Fibroblast of lung (primary cell): ENCODE results near the gene USP12. TPM values are rescaled to one million over a fixed set of nuclear protein-coding genes. Genes with fewer than 3 reads are reported as not detected.

ENCODE experiments used
- DNase-seq, 2 donors: peaks; one replicate each; pipeline versions ENCODE4 v3.0.0 to v3.0.0-alpha.2; 2010; ENCODE audit warnings: low read depth in 2 of 2
- H2AFZ ChIP-seq: 2 replicates; pipeline ENCODE4 v1.5.1; 2012; ENCODE audit warnings: low read length, control low read depth, inconsistent platforms
- H3K27ac ChIP-seq: 2 replicates; pipeline ENCODE4 v1.5.1; 2011; ENCODE audit warnings: low read length, control low read depth; ENCODE audit not compliant: insufficient read depth
- H3K27me3 ChIP-seq: 2 replicates; pipeline ENCODE4 v1.5.1; 2011; ENCODE audit warnings: mild to moderate bottlenecking, low read length; ENCODE audit not compliant: control insufficient read depth, insufficient read depth
- H3K36me3 ChIP-seq: 2 replicates; pipeline ENCODE4 v1.5.1; 2011; ENCODE audit warnings: low read length; ENCODE audit not compliant: control insufficient read depth, insufficient read depth
- H3K4me1 ChIP-seq: 2 replicates; pipeline ENCODE4 v1.5.1; 2011; ENCODE audit warnings: low read length; ENCODE audit not compliant: control insufficient read depth, insufficient read depth; ENCODE audit errors: extremely low read depth
- H3K4me2 ChIP-seq: 2 replicates; pipeline ENCODE4 v1.5.1; 2011; ENCODE audit warnings: low read length, control low read depth; ENCODE audit not compliant: insufficient read depth; ENCODE audit errors: extremely low read depth
- H3K4me3 ChIP-seq, 4 experiments: fragments of 200-600 bp in 1 of 4; sonication (generic) in 1 of 4; replicated peaks in 1 of 4; 2 replicates each; pipeline ENCODE4 v1.5.1; 2011 to 2016; ENCODE audit warnings: low read length in 4 of 4, low read depth in 3 of 4, mild to moderate bottlenecking in 3 of 4, control low read depth in 2 of 4, inconsistent platforms in 1 of 4, mixed read lengths in 1 of 4; ENCODE audit not compliant: insufficient read depth in 1 of 4; ENCODE audit errors: control extremely low read depth in 1 of 4
- H3K79me2 ChIP-seq: 2 replicates; pipeline ENCODE4 v1.5.1; 2012; ENCODE audit warnings: mild to moderate bottlenecking, low read length, inconsistent platforms; ENCODE audit not compliant: control insufficient read depth, insufficient read depth
- H3K9ac ChIP-seq: 2 replicates; pipeline ENCODE4 v1.5.1; 2011; ENCODE audit warnings: mild to moderate bottlenecking, low read length, control low read depth; ENCODE audit not compliant: insufficient read depth
- H3K9me3 ChIP-seq: 2 replicates; pipeline ENCODE4 v1.5.1; 2012; ENCODE audit warnings: low read depth, low read length; ENCODE audit not compliant: control insufficient read depth, insufficient read depth
- H4K20me1 ChIP-seq: 2 replicates; pipeline ENCODE4 v1.5.1; 2011; ENCODE audit warnings: low read length; ENCODE audit not compliant: control insufficient read depth, insufficient read depth; ENCODE audit errors: extremely low read depth
- EZH2 ChIP-seq: IDR thresholded peaks from 2 replicates; pipeline ENCODE4 v1.5.1; 2012; ENCODE audit warnings: low read length, control low read depth, mild to moderate bottlenecking; ENCODE audit errors: missing control alignments
- polyA plus RNA-seq, 2 donors: library from polyadenylated mRNA; depleted of rRNA in 1 of 2; stranded (reverse) in 1 of 2; unstranded in 1 of 2; fragments of >200 nt; gene quantifications; 2 replicates each; pipeline ENCODE4 v1.2.1, GENCODE V29; 2011 to 2012; ENCODE audit warnings: missing spikeins in 1 of 2
- total RNA-seq: library from RNA; depleted of rRNA; stranded (reverse); fragments of >200 nt; gene quantifications from 2 replicates; pipeline ENCODE4 v1.2.1, GENCODE V29; 2014
- TF ChIP-seq, protein P1 (sequence below), 2 donors: IDR thresholded peaks in 1 of 2; conservative IDR thresholded peaks in 1 of 2; 1 replicate in 1 of 2; 2 replicates in 1 of 2; pipeline ENCODE4 v1.5.1; 2011 to 2012; ENCODE audit warnings: low read length in 2 of 2, control low read depth in 1 of 2, inconsistent platforms in 1 of 2, low read depth in 1 of 2, mild to moderate bottlenecking in 1 of 2

USP12 gene
- total and polyA plus RNA-seq, 2 donors (not counting 1 experiment from before 2014, with no cell fraction given), result 17.3 to 36.3 TPM

DNA sequence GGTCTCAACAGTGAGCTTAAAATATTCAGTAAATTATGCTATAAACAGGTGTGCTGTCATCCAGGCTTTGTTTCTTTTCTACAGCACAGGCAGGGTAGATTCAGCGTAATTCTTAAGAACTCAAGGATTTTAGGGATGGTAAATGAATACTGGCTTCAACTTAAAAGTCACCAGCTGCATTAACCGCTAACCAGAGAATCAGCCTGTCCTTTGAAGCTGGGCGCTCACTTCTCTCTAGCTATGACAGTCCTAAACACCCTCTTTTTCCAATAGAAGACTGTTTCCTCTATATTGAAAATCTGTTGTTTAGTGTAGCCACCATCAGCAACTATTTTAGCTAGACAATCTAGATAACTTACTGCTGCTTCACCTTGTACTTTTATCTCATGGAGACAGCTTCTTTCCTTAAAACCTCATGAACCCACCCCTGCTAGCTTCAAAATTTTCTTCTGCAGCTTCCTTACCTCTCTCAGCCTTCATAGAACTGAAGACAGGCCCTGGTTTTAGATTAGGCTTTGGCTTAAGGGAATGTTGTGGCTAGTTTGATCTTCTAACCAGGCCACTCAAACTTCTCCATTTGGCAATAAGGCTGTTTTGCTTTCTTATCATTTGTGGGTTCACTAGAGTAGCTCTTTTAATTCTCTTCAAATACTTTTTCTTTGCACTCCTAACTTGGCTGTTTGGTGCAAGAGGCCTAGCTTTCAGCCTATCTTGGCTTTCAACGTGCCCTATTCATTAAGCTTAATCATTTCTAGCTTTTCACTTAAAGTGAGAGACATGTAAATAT, 89.5 kb downstream of the USP12 start:
- Histone ChIP-seq H3K27ac (no peak overlapping the region), H3K4me3 (no peak overlapping the region), H2AFZ (no peak overlapping the region), H4K20me1 (no peaks in the 10 kb centered on the region), H3K79me2 (no peaks in the 10 kb centered on the region), H3K4me1 (no peaks in the 10 kb centered on the region), H3K4me2 (no peak overlapping the region), H3K36me3 (peaks cover 2% of the 10 kb centered on the region), H3K9ac (no peak overlapping the region), H3K27me3 (no peaks in the 10 kb centered on the region), H3K9me3 (no peaks in the 10 kb centered on the region)
- peak in 1 of 2 donors; percentile 65 for DNase-seq
- no peak for TF ChIP-seq EZH2

GRCh38 chr13:27080018-27080948, 91.3 kb downstream of the USP12 start:
- Histone ChIP-seq H3K4me2 (no peak overlapping the region), H3K79me2 (no peaks in the 10 kb centered on the region)

GRCh38 chr13:27079421-27079958, 92.1 kb downstream of the USP12 start:
- TF ChIP-seq, protein P1, sequence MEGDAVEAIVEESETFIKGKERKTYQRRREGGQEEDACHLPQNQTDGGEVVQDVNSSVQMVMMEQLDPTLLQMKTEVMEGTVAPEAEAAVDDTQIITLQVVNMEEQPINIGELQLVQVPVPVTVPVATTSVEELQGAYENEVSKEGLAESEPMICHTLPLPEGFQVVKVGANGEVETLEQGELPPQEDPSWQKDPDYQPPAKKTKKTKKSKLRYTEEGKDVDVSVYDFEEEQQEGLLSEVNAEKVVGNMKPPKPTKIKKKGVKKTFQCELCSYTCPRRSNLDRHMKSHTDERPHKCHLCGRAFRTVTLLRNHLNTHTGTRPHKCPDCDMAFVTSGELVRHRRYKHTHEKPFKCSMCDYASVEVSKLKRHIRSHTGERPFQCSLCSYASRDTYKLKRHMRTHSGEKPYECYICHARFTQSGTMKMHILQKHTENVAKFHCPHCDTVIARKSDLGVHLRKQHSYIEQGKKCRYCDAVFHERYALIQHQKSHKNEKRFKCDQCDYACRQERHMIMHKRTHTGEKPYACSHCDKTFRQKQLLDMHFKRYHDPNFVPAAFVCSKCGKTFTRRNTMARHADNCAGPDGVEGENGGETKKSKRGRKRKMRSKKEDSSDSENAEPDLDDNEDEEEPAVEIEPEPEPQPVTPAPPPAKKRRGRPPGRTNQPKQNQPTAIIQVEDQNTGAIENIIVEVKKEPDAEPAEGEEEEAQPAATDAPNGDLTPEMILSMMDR (conservative IDR thresholded peaks at IDR 0.05 in 1 of 2, IDR thresholded peaks at IDR 0.05 in 1 of 2; ENCODE audit: low read depth in 1 of 2, low read length in 2 of 2), result no peak
- TF ChIP-seq EZH2, result no peak
- no peak overlapping the region for H3K4me2 ChIP-seq
- H3K9me3 ChIP-seq, result no peaks in the 10 kb centered on the region
- no peaks in the 10 kb centered on the region for H3K4me1 ChIP-seq
- H3K27me3 ChIP-seq, result no peaks in the 10 kb centered on the region
- DNase-seq, result peak; percentile 39 to 94
- peaks cover 2% of the 10 kb centered on the region for H3K36me3 ChIP-seq
- no peaks in the 10 kb centered on the region for H3K79me2 ChIP-seq
- no peak overlapping the region for H3K4me3 ChIP-seq
- H3K9ac ChIP-seq, result no peak overlapping the region
- H4K20me1 ChIP-seq, result no peaks in the 10 kb centered on the region
- H3K27ac ChIP-seq, result no peak overlapping the region
- no peak overlapping the region for H2AFZ ChIP-seq

More at GRCh38 chr13:27080018-27080948, 91.3 kb downstream of the USP12 start:
- no peak overlapping the region for H3K4me3 ChIP-seq
- no peak overlapping the region for H2AFZ ChIP-seq
- DNase-seq, result no peak
- peaks cover 2% of the 10 kb centered on the region for H3K36me3 ChIP-seq
- H3K27ac ChIP-seq, result no peak overlapping the region
- TF ChIP-seq, protein P1 (conservative IDR thresholded peaks at IDR 0.05 in 1 of 2, IDR thresholded peaks at IDR 0.05 in 1 of 2; ENCODE audit: low read depth in 1 of 2, low read length in 2 of 2), result no peak
- no peak for TF ChIP-seq EZH2
- no peak overlapping the region for H3K9ac ChIP-seq
- no peaks in the 10 kb centered on the region for H3K9me3 ChIP-seq
- no peaks in the 10 kb centered on the region for H3K4me1 ChIP-seq
- H4K20me1 ChIP-seq, result no peaks in the 10 kb centered on the region
- no peaks in the 10 kb centered on the region for H3K27me3 ChIP-seq
